Activated CD4-positive, alpha-beta T cell treated with anti-CD3 and anti-CD28 coated beads for 1 hour (primary cell): ENCODE measurements around the gene CACNA1C.

ENCODE experiments used
- DNase-seq: peaks from one replicate; pipeline ENCODE4 v3.0.0-alpha.2; 2020

Gene CACNA1C

DNA sequence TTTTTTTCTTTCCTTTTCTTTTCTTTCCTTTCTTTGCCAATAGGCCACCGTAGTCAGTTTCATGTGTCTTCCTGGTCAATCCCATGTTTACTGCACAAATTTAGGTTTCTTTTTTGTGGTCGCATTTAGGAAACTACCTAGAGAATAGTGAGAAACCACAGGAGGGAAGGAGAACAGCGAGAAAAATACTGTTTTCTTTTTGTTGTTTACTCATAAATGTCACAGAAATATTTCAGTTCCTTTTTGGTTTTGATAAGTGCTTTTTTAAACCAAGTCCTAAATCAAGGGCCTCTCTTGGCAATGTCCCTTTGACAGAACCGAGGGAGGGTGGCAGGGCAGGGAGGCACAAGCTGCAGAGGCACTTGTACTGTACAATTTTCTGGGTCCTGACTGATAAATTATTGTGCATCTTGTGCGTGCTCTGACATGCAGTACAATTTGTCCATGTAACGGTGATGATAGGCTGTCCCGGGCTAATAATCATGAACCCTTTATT lies 326.1 kb downstream of the CACNA1C start:
- no peak for DNase-seq

DNA sequence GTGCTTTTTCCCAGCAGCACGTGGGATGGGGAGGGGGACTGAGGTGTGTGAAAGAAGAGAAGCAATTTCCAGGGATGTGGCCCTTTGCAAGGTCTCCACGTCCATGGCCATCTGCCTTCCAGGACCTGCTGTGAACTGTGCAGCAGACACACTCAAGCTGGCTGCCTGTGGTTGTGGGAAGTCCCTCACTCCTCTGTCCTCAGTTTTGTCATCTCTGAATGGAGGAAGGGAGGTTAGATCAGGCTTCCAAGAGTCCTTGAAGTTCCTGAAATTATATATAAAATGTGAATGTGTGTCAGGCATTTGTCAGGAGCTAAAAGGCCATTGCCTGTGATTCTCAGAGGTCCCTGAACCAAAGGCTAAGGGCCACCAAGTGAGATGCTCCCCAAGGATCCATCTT lies 328.2 kb downstream of the CACNA1C start:
- DNase-seq, result no peak

DNA sequence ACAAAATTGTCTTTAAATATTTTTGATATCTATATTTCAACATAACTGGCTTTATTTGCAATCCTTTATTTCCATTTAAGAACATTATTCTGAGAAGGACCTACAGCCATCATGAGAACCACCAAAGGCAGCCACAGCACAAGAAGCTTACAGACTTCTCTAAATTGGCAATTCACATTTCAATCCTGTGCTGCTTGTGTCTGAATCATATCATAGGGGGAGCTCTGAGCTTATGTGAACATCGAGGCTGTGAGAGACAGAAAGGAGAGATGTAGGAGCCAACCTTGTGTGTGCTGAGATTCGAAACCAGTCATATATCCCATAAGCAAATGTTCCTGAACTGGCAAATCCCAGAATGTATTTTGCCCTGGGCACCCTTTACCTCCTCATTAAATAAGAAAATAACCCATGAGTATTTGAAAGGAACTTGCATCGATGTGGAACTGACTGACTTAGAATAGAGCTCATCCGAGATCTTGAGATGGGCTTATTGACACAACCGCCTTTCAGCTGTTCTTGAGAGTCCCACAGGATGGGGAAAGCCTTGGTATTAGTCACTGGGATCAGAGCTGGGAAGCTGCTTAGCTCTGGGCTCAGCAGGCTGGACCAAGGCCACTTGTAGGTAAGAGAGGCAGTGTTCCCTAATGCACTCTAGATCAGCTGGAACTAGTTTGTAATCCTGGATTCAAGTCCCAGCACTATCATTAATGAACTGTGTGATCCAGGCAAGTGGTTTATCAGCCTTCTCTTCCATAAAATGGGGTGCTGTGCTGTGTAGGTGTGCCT lies 329.8 kb downstream of the CACNA1C start:
- DNase-seq, result no peak

DNA sequence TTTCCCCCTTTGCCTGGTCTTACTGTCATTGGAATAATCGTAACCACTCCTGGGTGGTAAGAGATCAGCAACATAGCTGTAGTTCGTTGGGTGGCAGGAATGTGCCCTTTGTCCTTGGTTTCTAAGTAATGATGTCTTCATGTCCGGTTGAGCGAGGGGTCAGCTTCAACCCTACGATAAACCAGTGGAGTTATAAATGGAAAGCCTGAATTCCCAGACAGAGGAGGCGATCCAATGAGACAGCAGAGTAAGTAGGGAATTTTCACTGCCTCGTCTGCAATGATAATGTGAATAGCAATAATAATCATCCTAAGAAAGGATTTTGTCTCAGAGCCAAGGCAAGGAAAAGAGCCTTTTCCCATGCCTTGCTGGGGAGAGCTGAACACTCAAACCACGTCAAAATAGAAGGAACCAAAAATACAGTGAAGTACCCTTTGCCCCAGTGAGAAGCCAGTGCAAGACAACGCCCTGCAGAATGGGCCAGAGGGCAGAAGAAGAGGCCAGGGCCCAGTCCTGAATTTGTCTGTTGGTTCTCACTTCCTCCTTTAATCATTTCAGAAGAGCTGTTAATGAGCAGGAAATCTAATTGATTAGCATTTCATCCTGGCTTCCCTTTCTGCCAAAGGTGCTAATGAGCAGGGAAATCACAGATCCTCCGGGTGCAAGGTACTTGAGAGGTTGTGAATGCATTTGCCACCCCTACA lies 330.7 kb downstream of the CACNA1C start:
- DNase-seq, result no peak

DNA sequence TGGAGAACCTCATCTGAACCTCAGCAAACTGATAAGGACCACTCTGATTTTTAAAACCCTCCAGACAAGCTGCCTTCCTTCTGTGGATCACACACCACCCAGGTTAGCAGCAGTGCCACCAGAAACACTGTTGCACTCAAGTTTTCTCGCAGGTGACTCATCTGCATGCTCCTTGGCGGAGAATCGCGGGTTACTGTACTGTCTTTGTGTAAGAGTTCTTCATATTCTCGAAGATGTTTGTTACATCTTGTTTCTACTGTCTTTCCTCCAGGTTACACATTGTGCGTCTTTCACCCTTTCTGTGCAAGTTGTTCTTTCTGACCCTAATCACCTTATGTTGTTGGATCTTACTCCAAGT lies 331.2 kb downstream of the CACNA1C start:
- no peak for DNase-seq

DNA sequence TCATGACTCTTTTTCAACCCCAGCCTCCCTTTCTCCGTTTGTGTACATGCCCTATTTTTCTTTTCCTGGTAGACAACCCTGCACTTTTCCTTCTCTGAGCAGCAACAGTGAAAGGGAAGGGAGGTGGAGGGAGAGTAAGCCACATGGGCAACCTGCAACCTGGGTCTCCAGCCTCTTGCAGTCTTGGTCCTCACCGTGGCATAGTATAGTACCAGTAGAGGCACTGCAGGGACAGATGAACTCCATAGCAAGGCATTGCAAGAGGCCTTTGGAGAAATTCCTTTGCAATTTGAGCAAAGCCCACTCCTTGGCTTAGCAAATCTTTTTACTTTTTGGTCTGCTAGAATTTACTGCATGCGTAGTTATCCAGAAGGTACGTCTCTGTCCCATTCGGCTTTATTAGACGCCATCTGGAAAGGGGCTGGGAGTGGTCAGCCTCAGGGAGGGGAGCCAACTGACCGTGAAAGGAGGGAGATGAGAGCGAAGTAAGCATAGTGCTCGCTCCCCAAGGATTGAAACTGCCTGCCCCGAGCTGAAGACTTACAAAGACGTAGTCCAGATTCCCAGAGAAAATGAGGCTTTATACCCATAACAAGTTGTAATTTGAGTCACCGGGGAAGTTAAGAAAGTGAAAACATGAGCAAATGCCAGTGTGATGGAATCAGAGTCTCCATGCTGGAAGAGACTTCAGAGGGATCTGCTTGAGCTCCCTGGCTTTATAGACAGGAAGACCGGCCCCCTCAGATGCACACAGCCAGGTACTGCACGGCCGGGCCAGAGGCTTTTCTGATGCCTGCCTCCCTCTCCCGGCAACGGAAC lies 332.0 kb downstream of the CACNA1C start:
- DNase-seq, result no peak

DNA sequence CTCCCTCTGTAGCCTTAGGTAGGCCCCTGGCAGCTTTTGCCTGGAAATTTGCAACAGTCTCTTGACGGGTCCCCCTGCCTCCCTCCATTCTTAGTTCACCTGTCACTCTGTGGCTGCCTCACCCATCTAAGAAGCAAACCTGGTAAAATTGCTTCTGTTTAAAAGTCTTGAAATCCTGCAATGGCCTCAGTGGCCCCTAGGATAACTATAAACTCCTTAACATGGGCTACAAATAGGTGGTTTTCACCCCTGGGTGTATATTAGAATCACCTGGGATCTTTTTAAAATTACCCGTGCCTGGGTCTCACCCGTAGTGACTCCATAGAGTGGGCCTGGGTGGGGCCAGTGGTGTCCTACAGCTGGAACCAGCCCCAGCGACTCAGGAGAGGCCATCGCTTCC lies 332.7 kb downstream of the CACNA1C start:
- DNase-seq, result no peak

DNA sequence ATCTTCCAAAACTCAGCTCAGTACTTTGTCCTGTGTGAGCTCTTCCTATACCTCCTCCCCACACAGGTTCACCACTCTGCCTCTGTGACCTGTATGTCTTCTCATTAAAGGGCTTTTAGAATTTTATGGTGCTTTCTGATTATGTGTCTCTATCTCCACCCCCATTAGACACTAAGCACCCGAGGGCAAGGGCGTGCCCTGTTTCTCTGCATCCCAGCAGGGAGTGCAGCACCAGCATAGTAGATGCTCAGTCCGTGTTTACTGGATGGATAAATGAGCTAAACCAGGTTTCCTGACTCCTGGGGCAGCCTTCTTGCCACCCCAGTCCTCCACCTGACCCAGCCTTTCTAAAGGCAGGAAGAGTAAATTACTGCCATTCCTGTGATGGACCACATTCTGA lies 333.8 kb downstream of the CACNA1C start:
- no peak for DNase-seq

DNA sequence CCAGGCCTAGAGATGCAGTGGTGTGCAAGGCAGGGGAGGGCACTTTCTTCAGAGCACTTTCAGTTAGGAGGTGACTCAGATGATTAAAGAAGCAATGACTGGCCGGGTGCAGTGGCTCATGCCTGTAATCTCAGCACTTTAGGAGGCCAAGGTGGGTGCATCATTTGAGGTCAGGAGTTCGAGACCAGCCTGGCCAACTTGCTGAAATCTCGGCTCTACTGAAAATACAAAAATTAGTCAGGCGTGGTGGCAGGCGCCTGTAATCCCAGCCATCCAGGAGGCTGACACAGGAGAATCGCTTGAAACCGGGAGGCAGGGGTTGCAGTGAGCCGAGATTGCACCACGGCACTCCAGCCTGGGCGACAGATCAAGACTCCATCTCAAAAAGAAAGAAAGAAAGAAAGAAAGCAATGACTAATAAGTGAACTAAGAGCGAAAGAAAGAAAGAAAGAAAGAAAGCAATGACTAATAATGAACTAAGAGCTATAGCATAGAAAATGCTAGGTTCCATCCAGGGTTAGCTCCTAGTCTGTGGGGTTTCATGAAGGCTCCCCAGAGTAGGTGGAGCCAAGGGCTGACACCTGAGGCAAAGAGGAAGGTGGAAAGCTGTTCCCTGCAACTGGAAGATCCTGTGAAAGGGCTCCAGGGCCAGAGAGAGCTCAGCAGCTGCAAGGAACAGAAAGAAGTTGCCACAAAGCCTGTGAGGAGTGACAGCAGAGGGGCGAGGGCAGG lies 334.5 kb downstream of the CACNA1C start:
- DNase-seq, result no peak

DNA sequence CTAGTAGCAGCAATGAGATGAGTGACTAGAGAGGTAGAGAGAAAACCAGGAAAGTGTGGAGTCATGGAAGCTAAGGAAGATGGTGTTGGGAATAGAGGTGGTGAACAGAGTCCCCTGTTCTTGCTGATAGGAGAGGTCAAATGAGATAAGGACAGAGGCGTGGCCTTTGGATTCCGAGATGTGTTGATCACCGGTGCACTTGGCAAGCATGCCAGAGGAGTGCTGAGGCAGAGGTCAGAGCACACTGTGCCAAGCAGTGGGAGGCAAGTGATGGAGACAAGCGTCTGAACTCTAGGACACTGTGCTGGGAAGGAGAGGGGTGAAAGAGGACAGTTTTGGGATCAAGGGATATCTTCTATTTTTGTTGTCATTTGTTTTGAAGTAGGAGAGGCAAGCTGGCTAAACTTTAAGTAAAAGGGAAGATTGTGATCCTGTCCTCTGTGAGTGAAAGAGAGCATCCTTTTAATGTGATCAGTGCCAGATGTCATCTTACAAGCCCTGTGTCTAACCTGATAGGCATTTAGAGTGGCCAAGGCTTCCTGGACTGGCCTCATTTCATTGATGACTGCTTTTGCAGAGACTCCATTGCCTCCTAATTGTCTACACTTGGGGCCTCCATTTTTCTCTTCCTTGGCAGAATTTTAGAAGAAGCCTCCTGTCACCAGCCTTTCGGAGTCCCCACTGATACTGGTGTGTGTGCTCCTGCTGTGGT lies 336.4 kb downstream of the CACNA1C start:
- DNase-seq, result no peak

DNA sequence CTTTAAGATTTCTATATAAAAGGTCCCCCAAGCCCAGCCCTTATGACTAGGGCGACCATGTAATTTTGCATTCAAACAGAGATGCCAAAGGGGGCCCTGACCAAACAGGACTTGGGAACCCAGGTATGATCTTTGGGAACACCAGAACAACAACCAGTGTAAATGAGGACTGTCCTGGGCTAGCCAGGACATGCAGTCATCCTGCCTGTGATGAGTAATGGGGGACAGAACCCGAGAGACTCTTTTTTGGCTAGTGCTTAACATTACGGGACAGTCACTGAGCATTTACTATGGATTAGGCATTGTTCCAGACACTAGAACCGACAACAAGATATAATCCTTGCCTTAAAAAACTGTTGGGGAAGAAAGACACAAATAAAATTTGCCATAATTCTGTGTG lies 337.3 kb downstream of the CACNA1C start:
- no peak for DNase-seq

DNA sequence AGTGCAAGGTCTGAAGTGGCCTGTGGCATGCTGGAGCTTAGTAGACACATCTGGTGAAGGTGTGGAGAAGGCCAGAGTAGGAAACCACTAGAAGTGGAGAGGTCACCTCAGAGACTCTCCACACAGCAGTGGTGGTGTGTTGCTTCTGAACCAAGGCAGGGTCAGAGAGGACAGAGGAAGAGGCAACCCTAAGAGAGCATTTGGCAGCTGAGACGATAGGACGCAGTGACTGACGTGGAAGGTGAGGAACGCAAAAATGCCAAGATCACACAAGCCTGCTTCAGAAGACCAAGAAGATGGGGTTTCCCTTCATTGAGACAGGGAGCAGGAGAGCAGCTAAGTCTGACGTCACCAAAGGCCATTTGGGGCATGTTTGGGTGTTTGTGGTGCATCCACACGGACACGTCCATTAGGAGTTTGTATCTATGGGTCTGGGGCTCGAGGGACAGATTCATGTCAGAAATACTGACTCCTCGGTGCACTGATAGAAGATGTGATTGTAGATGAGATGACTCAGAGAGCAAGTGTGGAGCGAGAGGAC lies 338.1 kb downstream of the CACNA1C start:
- no peak for DNase-seq

DNA sequence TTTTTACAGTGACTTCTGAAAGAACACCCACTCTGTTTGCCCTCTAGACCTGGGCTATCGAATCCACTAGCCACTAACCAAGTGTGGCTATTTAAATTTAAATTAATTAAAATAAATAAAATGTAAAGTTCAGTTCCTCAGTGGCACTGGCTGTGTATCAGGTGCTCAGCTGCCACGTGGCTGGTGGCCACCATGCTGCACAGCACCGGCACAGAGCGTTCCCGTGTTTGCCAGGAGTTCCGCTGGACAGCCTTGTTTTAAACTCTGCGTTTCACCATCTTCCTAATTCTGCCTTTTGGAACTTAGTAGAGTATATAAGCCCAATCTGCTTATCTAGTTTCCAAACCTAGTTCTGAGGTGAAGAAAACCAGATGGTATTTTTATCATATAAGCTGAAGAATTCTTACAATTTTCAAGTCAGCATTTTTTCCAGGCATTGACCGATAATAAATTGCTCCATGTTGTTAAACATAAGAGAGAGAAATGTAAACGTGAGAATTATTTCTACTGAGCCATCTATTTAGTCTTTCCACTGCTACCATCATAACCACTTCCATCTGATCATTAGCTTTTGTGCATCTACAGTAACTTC lies 339.0 kb downstream of the CACNA1C start:
- no peak for DNase-seq

DNA sequence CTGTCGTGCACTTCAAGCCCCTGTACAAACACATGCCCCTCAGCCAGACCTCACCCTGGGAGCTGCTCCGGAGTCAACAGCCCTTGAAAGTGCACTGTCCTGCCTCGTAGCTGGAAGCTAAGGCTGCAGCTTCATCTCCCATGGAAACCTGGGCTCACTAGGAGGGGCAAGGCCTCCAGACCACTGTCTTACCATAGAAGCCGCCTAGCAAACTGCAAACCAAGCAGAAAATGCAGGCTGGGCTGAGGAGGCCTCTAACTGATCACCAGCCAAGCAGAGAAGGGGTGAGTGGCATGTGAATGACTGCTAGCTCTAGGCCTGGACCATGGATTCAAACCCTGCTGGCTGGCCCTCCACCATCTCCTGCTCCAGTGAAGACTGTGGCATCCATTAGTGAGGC lies 340.2 kb downstream of the CACNA1C start:
- no peak for DNase-seq

DNA sequence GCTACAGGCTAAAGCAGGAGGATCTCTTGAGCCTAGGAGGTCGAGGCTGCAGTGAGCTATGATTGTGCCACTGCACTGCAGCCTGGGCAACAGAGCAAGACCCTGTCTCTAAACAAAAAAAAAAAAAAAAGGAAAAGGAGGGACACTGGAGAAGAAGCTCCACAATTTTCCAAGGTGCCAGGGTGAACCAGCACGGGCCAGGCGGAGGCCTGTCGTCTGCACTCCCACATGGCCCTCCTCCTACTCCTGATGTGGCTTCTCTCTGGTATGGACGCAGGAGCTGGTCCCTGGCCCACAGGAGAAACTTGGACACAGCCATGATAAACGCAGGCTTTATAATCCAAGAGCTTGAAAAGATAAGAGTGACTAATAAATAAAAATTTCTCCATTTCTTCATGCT lies 341.2 kb downstream of the CACNA1C start:
- DNase-seq, result no peak

DNA sequence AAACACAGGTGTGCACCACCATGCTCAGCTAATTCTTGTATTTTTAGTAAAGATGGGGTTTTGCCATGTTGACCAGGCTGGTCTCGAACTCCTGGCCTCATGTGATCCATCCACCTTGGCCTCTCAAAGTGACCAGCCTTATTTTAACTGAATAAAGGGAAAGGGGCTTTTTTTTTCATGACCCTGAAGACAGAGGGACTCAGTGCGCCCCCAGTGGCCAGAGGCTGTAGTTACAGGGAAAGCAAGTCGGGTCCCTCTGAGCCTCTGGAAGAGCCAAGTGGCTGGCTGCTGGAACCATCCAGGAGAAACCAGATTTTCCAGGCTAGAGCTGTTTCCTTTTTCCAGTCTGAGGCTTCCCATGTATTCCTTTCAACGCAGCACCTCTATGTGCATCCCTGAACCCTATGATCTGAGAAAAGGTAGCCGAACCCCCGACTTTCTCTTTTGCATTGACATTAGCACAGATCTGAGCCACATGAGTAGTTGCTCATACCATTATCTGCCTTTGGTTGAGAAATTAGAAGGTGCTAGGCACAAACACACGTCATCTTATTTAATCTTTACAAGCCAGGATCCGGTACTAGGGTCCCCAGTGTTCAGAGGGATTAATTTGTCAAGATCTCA lies 342.7 kb downstream of the CACNA1C start:
- DNase-seq, result no peak

DNA sequence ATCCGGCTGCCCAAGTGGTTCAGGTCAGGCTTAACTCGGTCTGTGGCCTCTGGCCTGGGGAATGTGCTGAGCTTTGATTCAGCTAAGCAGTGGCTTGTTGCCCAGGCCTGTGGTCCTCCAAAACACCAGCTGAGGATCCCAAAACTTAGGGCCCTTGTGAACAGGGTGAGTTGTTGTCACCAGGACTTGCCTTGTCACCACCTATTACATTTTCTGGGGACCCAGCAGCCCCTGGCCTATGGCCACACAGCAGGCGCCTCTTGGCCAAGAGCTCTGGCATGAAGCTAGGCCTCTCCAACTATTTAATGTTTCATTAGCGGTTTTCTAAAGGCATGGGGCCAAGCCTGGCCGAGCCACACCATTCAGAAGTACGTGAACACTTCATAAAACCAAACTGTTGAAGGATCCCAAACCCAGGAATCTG lies 343.7 kb downstream of the CACNA1C start:
- no peak for DNase-seq

DNA sequence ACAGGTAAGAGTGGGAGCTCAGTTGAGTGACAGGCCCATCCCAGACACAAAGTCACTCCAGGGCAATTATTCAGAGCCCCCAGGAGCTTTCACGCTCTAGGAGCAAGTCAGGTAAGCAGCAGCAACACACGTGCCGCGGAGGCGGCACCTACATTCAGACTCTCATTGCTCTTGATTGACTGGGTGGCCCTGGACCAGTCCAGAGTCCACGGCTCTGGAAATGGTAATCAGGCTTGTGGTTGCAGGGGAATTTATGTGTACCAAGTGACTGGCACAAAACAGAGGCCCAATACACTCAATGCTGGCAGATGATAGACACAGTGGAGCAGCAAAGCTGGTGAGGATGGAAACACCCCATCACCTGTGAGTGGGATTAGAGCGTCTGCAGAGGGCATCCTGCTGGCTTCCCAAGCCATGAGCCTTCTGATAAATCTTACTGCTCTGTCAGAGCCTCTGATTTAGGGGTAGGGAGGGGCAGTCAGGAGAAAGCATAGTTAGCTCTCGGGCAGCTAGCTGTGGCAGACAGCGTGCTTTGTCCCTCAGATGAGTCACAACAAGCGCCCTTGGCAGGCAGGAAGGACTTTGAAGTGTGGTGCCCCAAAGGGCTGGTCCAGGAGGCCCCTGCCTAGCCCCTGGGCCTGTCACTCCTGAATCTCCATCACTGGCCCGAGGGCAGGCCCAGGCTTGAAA lies 344.7 kb downstream of the CACNA1C start:
- DNase-seq, result no peak

DNA sequence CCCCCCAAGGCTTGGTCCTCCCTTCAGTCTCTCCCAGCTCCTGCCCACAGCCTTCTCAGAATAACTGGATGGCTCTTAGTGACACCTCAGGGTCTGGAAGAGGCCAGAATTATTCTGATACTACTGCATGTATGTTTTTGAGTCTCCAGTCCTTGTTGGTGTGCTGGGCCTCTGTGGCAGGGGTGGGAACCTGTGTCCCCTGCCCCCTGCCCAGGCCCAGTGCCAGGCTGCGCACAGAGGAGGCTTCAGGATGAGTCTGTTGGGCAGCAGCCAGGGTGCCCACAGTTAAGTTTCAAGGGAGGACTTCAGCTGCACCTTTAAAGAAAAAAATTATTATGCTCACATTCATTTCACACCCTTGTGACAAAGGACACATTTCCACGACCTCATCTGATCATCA lies 348.3 kb downstream of the CACNA1C start:
- DNase-seq, result no peak

DNA sequence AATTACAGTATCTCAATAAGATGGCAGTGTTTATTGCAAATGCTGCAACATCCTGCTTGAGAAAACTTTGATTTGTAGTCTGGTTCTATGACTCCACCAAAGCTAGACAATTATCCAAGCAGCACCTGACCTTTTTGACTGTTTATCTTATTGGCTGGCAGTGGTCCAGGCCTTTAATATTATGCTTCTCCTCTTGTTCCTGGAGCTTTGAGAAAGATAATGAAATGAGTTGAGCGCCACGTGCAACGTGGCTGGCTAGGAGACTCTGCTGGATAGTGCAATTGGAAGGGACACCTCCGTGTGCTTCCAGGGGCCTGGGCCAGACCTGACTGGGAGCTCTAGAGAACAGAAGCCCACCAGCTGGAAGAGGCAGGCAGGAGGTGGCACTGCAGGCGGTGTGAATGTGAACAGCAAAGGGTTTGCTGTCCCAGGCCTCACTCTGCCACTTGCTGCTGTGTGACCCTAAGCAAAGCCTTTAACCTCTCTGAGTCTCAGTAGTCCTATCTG lies 349.3 kb downstream of the CACNA1C start:
- DNase-seq, result no peak
